Prostate gland (tissue), 2 donors: ENCODE measurements around the gene SSTR3.

ENCODE experiments used
- POLR2AphosphoS5 ChIP-seq: sonication (generic); formaldehyde crosslinking; IDR thresholded peaks from one replicate; pipeline ENCODE4 v1.6.1; 2017; ENCODE audit warnings: antibody characterized with exemption
- TF ChIP-seq, protein P1 (sequence below), 4 experiments: fragments of 200-600 bp in 2 of 4; fragments of 450-650 bp in 2 of 4; sonication (generic) in 2 of 4; IDR thresholded peaks; 1 replicate in 3 of 4; 2 replicates in 1 of 4; pipeline ENCODE4 v1.5.1; 2016 to 2019; ENCODE audit warnings: antibody characterized with exemption in 4 of 4, mild to moderate bottlenecking in 2 of 4, moderate library complexity in 2 of 4

DNA sequence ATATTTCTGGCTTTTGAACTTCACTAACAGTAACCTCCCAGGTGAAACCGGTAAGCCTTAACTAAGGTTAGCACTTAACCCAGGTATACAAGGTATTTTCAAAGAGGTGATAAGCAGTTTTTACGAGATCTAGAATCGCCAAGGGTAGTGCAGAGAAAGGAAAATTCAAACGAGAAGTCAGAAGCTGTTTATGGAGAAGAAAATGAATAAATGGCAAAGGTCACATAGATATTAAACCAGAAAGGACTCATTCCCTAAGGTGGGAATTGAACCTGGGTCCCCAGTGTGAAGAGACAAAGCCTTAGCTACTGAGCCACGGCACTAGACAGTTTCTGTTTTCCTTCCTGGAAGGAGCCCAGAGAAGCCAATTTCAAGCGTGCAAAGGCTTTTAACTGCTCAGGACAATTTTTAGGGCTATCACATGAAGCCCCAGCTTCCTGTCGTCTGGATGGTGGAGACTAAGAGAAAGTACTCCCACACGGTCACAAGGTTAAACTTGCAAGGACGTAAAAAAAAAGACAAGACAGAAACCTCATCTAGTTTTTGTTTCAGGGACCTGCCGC, 18.6 kb downstream of the SSTR3 start:
- TF ChIP-seq, protein P1, sequence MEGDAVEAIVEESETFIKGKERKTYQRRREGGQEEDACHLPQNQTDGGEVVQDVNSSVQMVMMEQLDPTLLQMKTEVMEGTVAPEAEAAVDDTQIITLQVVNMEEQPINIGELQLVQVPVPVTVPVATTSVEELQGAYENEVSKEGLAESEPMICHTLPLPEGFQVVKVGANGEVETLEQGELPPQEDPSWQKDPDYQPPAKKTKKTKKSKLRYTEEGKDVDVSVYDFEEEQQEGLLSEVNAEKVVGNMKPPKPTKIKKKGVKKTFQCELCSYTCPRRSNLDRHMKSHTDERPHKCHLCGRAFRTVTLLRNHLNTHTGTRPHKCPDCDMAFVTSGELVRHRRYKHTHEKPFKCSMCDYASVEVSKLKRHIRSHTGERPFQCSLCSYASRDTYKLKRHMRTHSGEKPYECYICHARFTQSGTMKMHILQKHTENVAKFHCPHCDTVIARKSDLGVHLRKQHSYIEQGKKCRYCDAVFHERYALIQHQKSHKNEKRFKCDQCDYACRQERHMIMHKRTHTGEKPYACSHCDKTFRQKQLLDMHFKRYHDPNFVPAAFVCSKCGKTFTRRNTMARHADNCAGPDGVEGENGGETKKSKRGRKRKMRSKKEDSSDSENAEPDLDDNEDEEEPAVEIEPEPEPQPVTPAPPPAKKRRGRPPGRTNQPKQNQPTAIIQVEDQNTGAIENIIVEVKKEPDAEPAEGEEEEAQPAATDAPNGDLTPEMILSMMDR (IDR thresholded peaks at IDR 0.05): no peak
- no peak for TF ChIP-seq POLR2AphosphoS5
